BE2C (cell line): ENCODE measurements around the gene MTA1.

Source experiments
- DNase-seq: peaks from one replicate; pipeline ENCODE4 v3.0.0-alpha.2; 2020
- H3K27me3 ChIP-seq: fragments of 250-450 bp; sonication (Bioruptor Pico); 2 replicates; pipeline ENCODE4 v1.5.1; 2020; ENCODE audit warnings: mild to moderate bottlenecking
- H3K36me3 ChIP-seq: fragments of 250-450 bp; sonication (Bioruptor Pico); 2 replicates; pipeline ENCODE4 v1.5.1; 2020; ENCODE audit warnings: mild to moderate bottlenecking
- H3K4me1 ChIP-seq: fragments of 250-450 bp; sonication (Bioruptor Pico); 2 replicates; pipeline ENCODE4 v1.5.1; 2020
- H3K4me3 ChIP-seq: 2 replicates; pipeline ENCODE4 v1.5.1; 2011; ENCODE audit warnings: low read depth, low read length
- H3K9me3 ChIP-seq: fragments of 250-450 bp; sonication (Bioruptor Pico); 2 replicates; pipeline ENCODE4 v1.5.1; 2020
- TF ChIP-seq, protein P1 (sequence below): IDR thresholded peaks from 2 replicates; pipeline ENCODE4 v1.5.1; 2012; ENCODE audit warnings: mild to moderate bottlenecking, low read depth, low read length

The MTA1 gene

DNA sequence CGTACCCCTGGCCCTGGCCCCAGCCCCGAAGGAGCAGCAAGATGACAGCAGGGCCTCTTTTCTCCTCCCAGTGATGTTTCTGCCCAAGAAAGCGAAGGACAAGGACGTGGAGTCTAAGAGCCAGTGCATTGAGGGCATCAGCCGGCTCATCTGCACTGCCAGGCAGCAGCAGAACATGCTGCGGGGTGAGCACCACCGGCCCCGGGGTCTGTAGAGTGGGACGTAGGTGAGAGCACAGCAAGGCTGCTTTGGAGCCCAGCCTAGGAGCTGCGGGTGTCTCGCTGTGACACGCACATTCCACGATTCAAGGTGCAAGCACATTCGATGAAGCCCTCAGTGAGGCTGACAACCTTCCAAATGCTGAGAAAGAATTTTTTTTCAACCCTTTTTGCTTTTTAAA, 26.5 kb upstream of the MTA1 start:
- no peaks in the 10 kb centered on the region for H3K27me3 ChIP-seq
- DNase-seq: no peak
- H3K4me1 ChIP-seq: peaks cover 3% of the 10 kb centered on the region; the same call in 1 of the 2 replicates
- H3K36me3 ChIP-seq: no peaks in the 10 kb centered on the region
- H3K4me3 ChIP-seq: no peak overlapping the region
- peaks cover 7% of the 10 kb centered on the region; the same call in 1 of the 2 replicates for H3K9me3 ChIP-seq
- TF ChIP-seq, protein P1, sequence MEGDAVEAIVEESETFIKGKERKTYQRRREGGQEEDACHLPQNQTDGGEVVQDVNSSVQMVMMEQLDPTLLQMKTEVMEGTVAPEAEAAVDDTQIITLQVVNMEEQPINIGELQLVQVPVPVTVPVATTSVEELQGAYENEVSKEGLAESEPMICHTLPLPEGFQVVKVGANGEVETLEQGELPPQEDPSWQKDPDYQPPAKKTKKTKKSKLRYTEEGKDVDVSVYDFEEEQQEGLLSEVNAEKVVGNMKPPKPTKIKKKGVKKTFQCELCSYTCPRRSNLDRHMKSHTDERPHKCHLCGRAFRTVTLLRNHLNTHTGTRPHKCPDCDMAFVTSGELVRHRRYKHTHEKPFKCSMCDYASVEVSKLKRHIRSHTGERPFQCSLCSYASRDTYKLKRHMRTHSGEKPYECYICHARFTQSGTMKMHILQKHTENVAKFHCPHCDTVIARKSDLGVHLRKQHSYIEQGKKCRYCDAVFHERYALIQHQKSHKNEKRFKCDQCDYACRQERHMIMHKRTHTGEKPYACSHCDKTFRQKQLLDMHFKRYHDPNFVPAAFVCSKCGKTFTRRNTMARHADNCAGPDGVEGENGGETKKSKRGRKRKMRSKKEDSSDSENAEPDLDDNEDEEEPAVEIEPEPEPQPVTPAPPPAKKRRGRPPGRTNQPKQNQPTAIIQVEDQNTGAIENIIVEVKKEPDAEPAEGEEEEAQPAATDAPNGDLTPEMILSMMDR: no peak

- peaks cover 14% of the 10 kb centered on the region; the same call in 1 of the 2 replicates for H3K9me3 ChIP-seq
- H3K4me1 ChIP-seq: peaks cover 3% of the 10 kb centered on the region
- peaks cover 8% of the 10 kb centered on the region for H3K36me3 ChIP-seq
These were observed 24.7 kb upstream of the MTA1 start for GRCh38 chr14:105394714-105395537.

GRCh38 chr14:105395538-105395854, 24.1 kb upstream of the MTA1 start:
- peaks cover 13% of the 10 kb centered on the region for H3K36me3 ChIP-seq
- TF ChIP-seq, protein P1: no peak
- H3K4me1 ChIP-seq: peaks cover 3% of the 10 kb centered on the region
- no peaks in the 10 kb centered on the region for H3K27me3 ChIP-seq
- peaks cover 14% of the 10 kb centered on the region; the same call in 1 of the 2 replicates for H3K9me3 ChIP-seq
- no peak for DNase-seq
- no peak overlapping the region for H3K4me3 ChIP-seq

More at GRCh38 chr14:105394714-105395537, 24.7 kb upstream of the MTA1 start:
- no peak overlapping the region for H3K4me3 ChIP-seq
- no peaks in the 10 kb centered on the region for H3K27me3 ChIP-seq
- peak; percentile 6 for DNase-seq
- TF ChIP-seq, protein P1: no peak

GRCh38 chr14:105397350-105397931, 22.2 kb upstream of the MTA1 start:
- Histone ChIP-seq H3K4me3 (peak overlapping the region; percentile 66), H3K9me3 (peaks cover 14% of the 10 kb centered on the region; the same call in 1 of the 2 replicates), H3K27me3 (no peaks in the 10 kb centered on the region), H3K36me3 (peaks cover 21% of the 10 kb centered on the region), H3K4me1 (peaks cover 3% of the 10 kb centered on the region)
- peak; percentile 8 for DNase-seq
- TF ChIP-seq, protein P1: no peak

DNA sequence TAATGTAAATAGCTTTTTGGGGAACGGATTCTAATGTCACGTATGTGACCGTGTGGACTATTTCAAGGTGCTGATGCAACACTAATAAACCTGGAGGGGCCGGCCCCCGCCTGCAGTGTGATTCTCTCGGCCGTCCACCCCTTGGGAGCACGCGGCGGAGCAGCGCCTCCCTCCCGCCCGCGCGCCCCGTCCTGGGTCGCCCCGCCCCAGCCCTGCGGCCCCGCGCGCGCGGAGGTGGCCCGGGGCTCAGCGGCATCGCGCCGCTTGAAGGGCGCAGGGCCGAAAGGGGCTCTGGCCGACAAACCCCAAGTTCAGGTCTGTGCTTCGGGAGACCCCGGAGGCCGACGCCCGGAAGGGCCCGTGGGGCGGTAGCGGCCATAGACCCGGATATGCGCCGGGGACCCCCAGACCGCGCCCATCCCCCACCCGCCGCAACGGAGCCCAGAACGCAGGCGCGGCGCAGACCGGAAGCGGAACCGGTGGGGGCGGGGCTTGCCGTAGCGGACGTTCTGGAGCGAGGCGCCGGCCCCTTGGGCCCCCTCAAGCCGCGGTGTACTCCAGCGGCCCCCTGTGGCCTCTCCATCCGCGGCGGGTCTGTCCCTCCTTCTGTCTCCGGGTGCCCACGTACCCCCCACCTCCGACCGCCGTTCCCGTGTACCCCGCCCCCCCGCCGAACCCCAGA, 21.4 kb upstream of the MTA1 start, which contains the start of gene TEX22:
TSS of gene TEX22 (plus strand) at position 495 of the 682 bp plus-strand sequence. CDS start 803 bp downstream, outside the sequence.
- Histone ChIP-seq H3K36me3 (peaks cover 21% of the 10 kb centered on the region), H3K4me1 (peaks cover 3% of the 10 kb centered on the region), H3K9me3 (peaks cover 14% of the 10 kb centered on the region; the same call in 1 of the 2 replicates), H3K4me3 (peak within 1 kb of the TSS; percentile 66), H3K27me3 (no peaks in the 10 kb centered on the region)
- DNase-seq: peak; percentile 96
- TF ChIP-seq, protein P1: peak; percentile 20
